Upper lobe of left lung (tissue), 6 donors: ENCODE results near the gene USB1. TPM values are rescaled to one million over a fixed set of nuclear protein-coding genes. Genes with fewer than 3 reads are reported as not detected.

ENCODE experiments used
- ATAC-seq, 2 donors: fragments of 200-7000 bp; cut with Tn5 transposase; one replicate each; pipeline ENCODE4 v1.9.1; 2022; ENCODE audit warnings: mild to moderate bottlenecking in 2 of 2, moderate library complexity in 2 of 2; ENCODE audit not compliant: low FRiP score in 2 of 2
- DNase-seq, 2 donors: peaks; one replicate each; pipeline ENCODE4 v3.0.0-alpha.2; 2019 to 2020
- H3K27ac ChIP-seq, 4 donors: fragments of 200-600 bp; sonication (generic); one replicate each; pipeline ENCODE4 v1.5.1; 2016 to 2019
- H3K27me3 ChIP-seq, 4 donors: fragments of 200-600 bp; sonication (generic); one replicate each; pipeline ENCODE4 v1.5.1; 2017 to 2019
- H3K36me3 ChIP-seq, 4 donors: fragments of 200-600 bp; sonication (generic); one replicate each; pipeline ENCODE4 v1.5.1; 2016 to 2019
- H3K4me1 ChIP-seq, 4 donors: fragments of 200-600 bp; sonication (generic); one replicate each; pipeline ENCODE4 v1.5.1; 2018 to 2019
- H3K4me3 ChIP-seq, 4 donors: fragments of 200-600 bp; sonication (generic); one replicate each; pipeline ENCODE4 v1.5.1; 2017 to 2019; ENCODE audit warnings: mild to moderate bottlenecking in 2 of 4, moderate library complexity in 1 of 4
- H3K9me3 ChIP-seq, 4 donors: fragments of 200-600 bp; sonication (generic); one replicate each; pipeline ENCODE4 v1.5.1; 2018 to 2019
- CTCF ChIP-seq, 6 experiments: fragments of 450-650 bp in 4 of 6; fragments of 200-600 bp in 2 of 6; sonication (generic) in 2 of 6; IDR thresholded peaks; one replicate each; pipeline ENCODE4 v1.5.1; 2016 to 2019; ENCODE audit warnings: antibody characterized with exemption in 6 of 6
- EP300 ChIP-seq, 4 donors: sonication (generic); formaldehyde crosslinking; IDR thresholded peaks; one replicate each; pipeline ENCODE4 v1.5.1; 2017; ENCODE audit warnings: antibody characterized with exemption in 4 of 4, control low read depth in 2 of 4
- POLR2A ChIP-seq, 4 donors: fragments of 450-650 bp; IDR thresholded peaks; one replicate each; pipeline ENCODE4 v1.5.1; 2016 to 2017; ENCODE audit warnings: antibody characterized with exemption in 4 of 4, mild to moderate bottlenecking in 2 of 4
- POLR2AphosphoS5 ChIP-seq, 2 donors: sonication (generic); formaldehyde crosslinking; IDR thresholded peaks; one replicate each; pipeline ENCODE4 v1.5.1; 2017; ENCODE audit warnings: antibody characterized with exemption in 2 of 2
- WGBS, 2 donors: methylation state at CpG; one replicate each; pipeline ENCODE4 v1.1.5; 2017 to 2018; 5-methylcytosine and 5-hydroxymethylcytosine counted together
- total RNA-seq, 6 donors: library from RNA; depleted of rRNA in 4 of 6; stranded (reverse); fragments of >200 nt in 4 of 6; gene quantifications; one replicate each; pipeline versions ENCODE4 v1.1.0 to v1.2.1, GENCODE V29; 2016 to 2021
- donor health status: DM: no; HTN: no; CAD: no; lungs with moderate emphysema.
- donor health status: DM: no; HTN: yes; CAD: no; lungs with severe emphysema.

Gene USB1
- total RNA-seq, 6 donors from 2014 or later, result 32.7 to 55.5 (median 46.5) TPM

GRCh38 chr16:57998486-57998885, 2.7 kb upstream of the USB1 start:
- 39 to 45% methylated on average over 5 to 7 of the region's 8 CpGs for WGBS, 2 donors
- Histone ChIP-seq H3K4me3 (no peak overlapping the region), H3K27me3 (no peaks in the 10 kb centered on the region), H3K36me3 (peaks cover 13 to 54% (median 34%) of the 10 kb centered on the region in 4 donors), H3K27ac (peak overlapping the region; percentile 91 to 94 (median 92)), H3K4me1 (peaks cover 45 to 84% (median 55%) of the 10 kb centered on the region in 4 donors), H3K9me3 (no peaks in the 10 kb centered on the region)
- ATAC-seq (peak in 1 of 2 donors; percentile 38), DNase-seq (peak; percentile 82 to 87)
- TF ChIP-seq POLR2A (IDR thresholded peaks at IDR 0.05), result no peak
- TF ChIP-seq CTCF (IDR thresholded peaks at IDR 0.05), result no peak
- no peak for TF ChIP-seq POLR2AphosphoS5 (IDR thresholded peaks at IDR 0.05)
- TF ChIP-seq EP300 (IDR thresholded peaks at IDR 0.05), result no peak

DNA sequence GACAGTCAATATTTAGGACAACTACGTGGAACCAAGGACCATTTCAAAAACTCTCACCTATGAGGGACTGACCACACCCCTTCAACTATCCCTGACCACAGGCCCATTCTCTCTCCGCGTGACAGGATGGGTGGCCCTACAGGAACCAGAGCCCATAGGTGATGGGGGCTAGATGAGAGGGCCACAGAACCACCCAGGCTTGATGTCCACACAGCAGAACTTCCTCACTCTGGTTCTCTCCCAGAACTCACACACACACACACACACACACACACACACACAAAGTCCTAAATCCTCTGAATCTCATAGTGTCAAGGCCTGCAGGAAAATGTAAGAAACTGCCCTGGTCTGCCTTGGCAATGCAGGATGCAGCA, 2.2 kb upstream of the USB1 start:
- Histone ChIP-seq H3K36me3 (peaks cover 13 to 52% (median 34%) of the 10 kb centered on the region in 4 donors), H3K27me3 (no peaks in the 10 kb centered on the region), H3K9me3 (no peaks in the 10 kb centered on the region), H3K4me3 (peak overlapping the region in 2 of 4 donors; percentile 70 to 82), H3K4me1 (peaks cover 43 to 79% (median 50%) of the 10 kb centered on the region in 4 donors), H3K27ac (peak overlapping the region; percentile 91 to 94 (median 92))
- WGBS, 2 donors, result 69 to 86% methylated on average over 3 of the region's 3 CpGs
- TF ChIP-seq EP300 (IDR thresholded peaks at IDR 0.05) (no peak), CTCF (IDR thresholded peaks at IDR 0.05) (no peak), POLR2A (IDR thresholded peaks at IDR 0.05) (no peak), POLR2AphosphoS5 (IDR thresholded peaks at IDR 0.05) (no peak)
- ATAC-seq (no peak), DNase-seq (no peak)

DNA sequence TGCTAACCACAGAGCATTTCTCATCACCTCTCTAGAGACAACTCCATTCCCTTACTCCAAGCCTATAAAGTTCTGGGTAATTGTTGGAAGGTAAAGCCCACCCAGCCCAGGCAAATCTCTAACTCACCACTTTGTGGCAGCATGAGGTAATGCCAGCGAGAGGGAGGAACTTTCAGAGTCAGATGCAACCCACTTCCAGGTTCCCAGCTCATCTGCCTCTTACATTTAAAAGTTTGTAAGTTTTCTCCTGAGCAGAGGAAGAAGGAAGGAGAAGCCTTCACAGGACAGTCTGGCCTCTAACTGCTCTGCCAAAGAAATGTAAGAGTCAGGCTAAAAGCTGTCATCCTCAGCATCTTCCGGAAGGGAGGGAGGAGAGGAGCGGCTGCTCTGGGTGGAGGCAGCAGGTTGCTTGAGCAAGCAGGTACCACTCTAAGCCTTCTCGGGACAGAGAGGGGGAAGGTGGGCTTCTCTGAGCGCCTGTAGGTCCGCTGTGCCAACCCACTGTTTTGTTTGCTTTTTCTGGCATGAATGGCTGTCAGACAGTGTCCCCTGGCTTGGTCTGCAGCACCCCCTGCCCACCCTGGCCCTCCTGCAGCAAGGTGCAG, 1.7 kb upstream of the USB1 start:
- DNase-seq, result no peak
- Histone ChIP-seq H3K4me3 (peak overlapping the region; percentile 49 to 92 (median 76)), H3K27me3 (no peaks in the 10 kb centered on the region), H3K4me1 (peaks cover 38 to 75% (median 46%) of the 10 kb centered on the region in 4 donors), H3K27ac (peak overlapping the region; percentile 91 to 94 (median 92)), H3K36me3 (peaks cover 13 to 51% (median 34%) of the 10 kb centered on the region in 4 donors), H3K9me3 (no peaks in the 10 kb centered on the region)
- WGBS, 2 donors, result 0 to 16% methylated on average over 6 of the region's 6 CpGs
- TF ChIP-seq POLR2A (IDR thresholded peaks at IDR 0.05) (peak in 1 of 4 donors; percentile 25), CTCF (IDR thresholded peaks at IDR 0.05) (no peak)
- ATAC-seq, result no peak

DNA sequence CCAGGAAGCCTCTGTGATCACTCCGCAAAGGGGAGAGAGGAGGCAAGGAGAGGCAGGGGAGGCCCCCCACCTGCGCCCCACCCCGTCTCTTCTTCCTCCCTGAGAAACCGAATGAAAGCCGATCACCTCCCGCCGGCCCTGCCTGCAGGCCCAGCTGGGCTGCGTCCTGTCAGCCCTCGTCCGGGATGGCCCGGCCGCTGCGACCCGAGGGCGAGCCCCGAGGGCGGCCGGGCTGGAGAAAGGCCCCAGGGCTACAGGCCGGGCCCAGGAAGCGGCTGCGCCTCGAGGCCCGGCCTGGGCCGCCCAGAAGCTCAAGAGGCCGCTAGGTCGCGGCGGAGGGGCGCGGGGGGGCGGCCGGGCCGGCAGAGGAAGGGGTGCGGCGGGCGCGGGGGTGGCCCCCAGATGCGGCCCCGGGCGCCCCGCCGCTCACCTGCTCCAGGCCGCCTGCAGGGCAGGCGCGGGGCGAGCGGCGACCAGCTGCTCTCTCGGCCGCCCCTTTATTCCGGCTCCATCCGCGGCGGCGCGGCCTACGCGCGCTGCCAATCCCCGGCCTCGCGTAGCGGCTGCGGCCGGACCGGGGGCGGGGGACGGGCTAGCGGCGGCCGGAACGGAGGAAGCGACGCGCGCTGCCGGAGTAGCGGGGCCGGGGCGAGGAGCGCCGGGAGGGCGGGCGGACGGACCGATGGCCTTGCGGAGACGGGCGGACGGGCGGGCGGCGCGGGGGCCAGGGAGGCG, 1.1 kb upstream of the USB1 start, which contains the start of gene ZNF319:
Gene ZNF319, minus strand, starts transcription at position 702 of the 735 bp plus-strand sequence. CDS start 2,407 bp downstream, outside the sequence.
- Histone ChIP-seq H3K36me3 (peaks cover 13 to 47% (median 34%) of the 10 kb centered on the region in 4 donors), H3K4me1 (peaks cover 36 to 72% (median 44%) of the 10 kb centered on the region in 4 donors), H3K9me3 (no peaks in the 10 kb centered on the region), H3K27ac (peak within 1 kb of the TSS; percentile 91 to 94 (median 92)), H3K27me3 (no peaks in the 10 kb centered on the region), H3K4me3 (peak within 1 kb of the TSS; percentile 70 to 92 (median 80))
- WGBS, 2 donors, result 0 to 5% methylated on average over 8 to 15 of the region's 95 CpGs
- no peak for DNase-seq
- peak in 1 of 2 donors; percentile 4 for ATAC-seq
- no peak for TF ChIP-seq POLR2AphosphoS5 (IDR thresholded peaks at IDR 0.05)
- TF ChIP-seq POLR2A (IDR thresholded peaks at IDR 0.05), result peak in 1 of 4 donors; percentile 45

DNA sequence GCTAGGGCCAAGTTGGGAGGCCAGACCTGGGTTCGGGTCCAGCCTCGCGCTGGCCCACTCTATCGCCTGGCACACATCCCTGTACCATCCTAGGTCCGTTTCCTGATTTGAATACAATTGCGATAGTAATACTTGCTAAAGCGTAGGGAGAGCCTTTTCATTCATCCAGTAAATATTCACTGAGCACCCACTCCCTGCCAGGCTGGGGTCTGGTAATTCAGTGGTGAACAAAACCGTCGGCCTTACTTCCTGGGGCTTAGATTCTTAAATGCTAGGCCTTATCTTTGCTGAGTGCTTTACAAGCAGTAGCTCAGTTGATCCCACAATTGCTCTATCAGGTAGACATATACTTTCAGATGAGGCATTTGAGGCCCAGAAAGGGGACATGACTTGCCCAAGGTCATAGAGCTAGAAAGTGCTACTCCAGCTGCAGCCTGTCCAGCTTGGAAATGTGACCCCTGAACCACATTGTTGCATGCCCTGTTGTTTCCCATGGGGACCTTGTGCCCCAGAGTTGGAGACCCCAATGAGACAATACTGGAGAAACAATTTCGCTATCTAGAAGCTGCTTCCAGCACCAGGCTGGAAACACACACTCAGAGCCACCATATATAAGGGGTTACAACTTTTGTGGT, 691 bp downstream of the USB1 start:
- H3K9me3 ChIP-seq, result no peaks in the 10 kb centered on the region
- no peak for ATAC-seq
- no peaks in the 10 kb centered on the region for H3K27me3 ChIP-seq
- H3K36me3 ChIP-seq, result peaks cover 4 to 43% (median 19%) of the 10 kb centered on the region in 4 donors
- peak overlapping the region; percentile 91 to 94 (median 92) for H3K27ac ChIP-seq
- H3K4me1 ChIP-seq, result peaks cover 32 to 57% (median 40%) of the 10 kb centered on the region in 4 donors
- 29 to 30% methylated on average over 10 of the region's 10 CpGs for WGBS, 2 donors
- H3K4me3 ChIP-seq, result peak overlapping the region; percentile 70 to 92 (median 80)
- DNase-seq, result no peak
- TF ChIP-seq POLR2A (IDR thresholded peaks at IDR 0.05), result no peak
